ENCODE measurements around the gene GALR2.
"Not testable (repeated sequence)": the region's sequence is repeated elsewhere in the genome, so short reads cannot be mapped to it uniquely, and the experiment has no call there.

GALR2 gene

DNA sequence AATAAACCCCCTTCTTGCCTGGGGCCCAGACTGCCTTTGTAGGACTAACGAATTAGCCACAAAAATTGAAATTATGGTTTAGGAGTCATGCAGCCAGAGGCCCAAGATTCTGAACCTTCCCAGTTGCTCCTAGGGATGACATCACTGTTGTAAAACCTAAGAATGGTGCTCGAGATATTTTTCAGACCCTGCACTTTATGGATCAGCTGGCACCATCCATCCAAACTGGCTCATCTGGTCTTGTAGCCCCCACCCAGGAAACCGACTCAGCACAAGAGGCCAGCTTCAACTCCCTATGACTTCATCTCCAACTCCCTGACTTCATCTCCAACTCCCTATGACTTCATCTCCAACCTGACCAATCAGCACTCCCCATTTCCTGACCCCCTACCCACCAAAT is 36.5 kb upstream of the GALR2 start:
- TF ChIP-seq, protein P1, sequence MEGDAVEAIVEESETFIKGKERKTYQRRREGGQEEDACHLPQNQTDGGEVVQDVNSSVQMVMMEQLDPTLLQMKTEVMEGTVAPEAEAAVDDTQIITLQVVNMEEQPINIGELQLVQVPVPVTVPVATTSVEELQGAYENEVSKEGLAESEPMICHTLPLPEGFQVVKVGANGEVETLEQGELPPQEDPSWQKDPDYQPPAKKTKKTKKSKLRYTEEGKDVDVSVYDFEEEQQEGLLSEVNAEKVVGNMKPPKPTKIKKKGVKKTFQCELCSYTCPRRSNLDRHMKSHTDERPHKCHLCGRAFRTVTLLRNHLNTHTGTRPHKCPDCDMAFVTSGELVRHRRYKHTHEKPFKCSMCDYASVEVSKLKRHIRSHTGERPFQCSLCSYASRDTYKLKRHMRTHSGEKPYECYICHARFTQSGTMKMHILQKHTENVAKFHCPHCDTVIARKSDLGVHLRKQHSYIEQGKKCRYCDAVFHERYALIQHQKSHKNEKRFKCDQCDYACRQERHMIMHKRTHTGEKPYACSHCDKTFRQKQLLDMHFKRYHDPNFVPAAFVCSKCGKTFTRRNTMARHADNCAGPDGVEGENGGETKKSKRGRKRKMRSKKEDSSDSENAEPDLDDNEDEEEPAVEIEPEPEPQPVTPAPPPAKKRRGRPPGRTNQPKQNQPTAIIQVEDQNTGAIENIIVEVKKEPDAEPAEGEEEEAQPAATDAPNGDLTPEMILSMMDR (IDR thresholded peaks at IDR 0.05; ENCODE audit: low read length) = no peak
- TF ChIP-seq EZH2 (IDR thresholded peaks at IDR 0.05; ENCODE audit: borderline replicate concordance, low read length) = no peak
- no peak overlapping the region for H2AFZ ChIP-seq (ENCODE audit: low read length)

DNA sequence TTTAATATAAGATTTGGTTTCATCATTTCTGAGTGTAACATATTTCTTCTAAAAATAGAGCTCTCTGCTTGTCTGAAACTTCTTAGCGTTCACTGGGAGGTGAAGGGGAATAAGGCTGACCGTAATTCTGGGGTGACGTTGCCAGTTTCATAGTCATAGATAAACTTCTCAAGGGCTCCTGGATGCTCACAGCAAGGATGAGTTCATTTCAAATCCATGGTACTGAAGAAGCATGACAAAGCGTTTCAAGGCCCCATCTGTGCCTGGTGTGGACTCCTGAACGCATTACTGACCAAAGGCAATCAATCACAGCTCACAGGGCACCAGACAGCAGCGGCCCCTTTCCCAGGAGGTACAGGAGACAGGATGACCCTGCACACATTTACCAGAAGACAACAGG is 35.5 kb upstream of the GALR2 start:
- no peak for TF ChIP-seq EZH2 (IDR thresholded peaks at IDR 0.05; ENCODE audit: borderline replicate concordance, low read length)
- TF ChIP-seq, protein P1 (IDR thresholded peaks at IDR 0.05; ENCODE audit: low read length) = no peak
- Histone ChIP-seq H3K9me2 (ENCODE audit: low read depth, low read length) (no peaks in the 10 kb centered on the region), H3K4me3 (ENCODE audit: low read depth, low read length, poor library complexity, severe bottlenecking) (no peak overlapping the region), H2AFZ (ENCODE audit: low read length) (no peak overlapping the region), H3K4me1 (ENCODE audit: insufficient read depth, low read length, severe bottlenecking) (no peaks in the 10 kb centered on the region), H3K9me3 (ENCODE audit: low read length) (no peaks in the 10 kb centered on the region), H4K20me1 (ENCODE audit: insufficient read depth, low read length) (no peaks in the 10 kb centered on the region), H3K36me3 (ENCODE audit: insufficient read depth, low read length) (peaks cover 51% of the 10 kb centered on the region), H3K9ac (ENCODE audit: low read length) (no peak overlapping the region), H3K27me3 (ENCODE audit: insufficient read depth, low read length) (no peaks in the 10 kb centered on the region), H3F3A (ENCODE audit: insufficient read depth, low read length) (no peaks in the 10 kb centered on the region), H3K79me2 (ENCODE audit: insufficient read depth, low read length) (no peaks in the 10 kb centered on the region), H3K27ac (ENCODE audit: low read depth, low read length, poor library complexity, severe bottlenecking) (no peak overlapping the region), H3K4me2 (ENCODE audit: low read length) (no peak overlapping the region)

More for the DNA sequence above, 36.5 kb upstream of the GALR2 start:
- Histone ChIP-seq H3K4me1 (ENCODE audit: insufficient read depth, low read length, severe bottlenecking) (no peaks in the 10 kb centered on the region), H3K27me3 (ENCODE audit: insufficient read depth, low read length) (no peaks in the 10 kb centered on the region), H3K4me2 (ENCODE audit: low read length) (no peak overlapping the region), H3K27ac (ENCODE audit: low read depth, low read length, poor library complexity, severe bottlenecking) (no peak overlapping the region), H3K4me3 (ENCODE audit: low read depth, low read length, poor library complexity, severe bottlenecking) (no peak overlapping the region), H3K9ac (ENCODE audit: low read length) (no peak overlapping the region), H3K9me3 (ENCODE audit: low read length) (no peaks in the 10 kb centered on the region), H3F3A (ENCODE audit: insufficient read depth, low read length) (no peaks in the 10 kb centered on the region), H3K79me2 (ENCODE audit: insufficient read depth, low read length) (no peaks in the 10 kb centered on the region), H3K9me2 (ENCODE audit: low read depth, low read length) (no peaks in the 10 kb centered on the region), H4K20me1 (ENCODE audit: insufficient read depth, low read length) (no peaks in the 10 kb centered on the region), H3K36me3 (ENCODE audit: insufficient read depth, low read length) (peaks cover 41% of the 10 kb centered on the region)

DNA sequence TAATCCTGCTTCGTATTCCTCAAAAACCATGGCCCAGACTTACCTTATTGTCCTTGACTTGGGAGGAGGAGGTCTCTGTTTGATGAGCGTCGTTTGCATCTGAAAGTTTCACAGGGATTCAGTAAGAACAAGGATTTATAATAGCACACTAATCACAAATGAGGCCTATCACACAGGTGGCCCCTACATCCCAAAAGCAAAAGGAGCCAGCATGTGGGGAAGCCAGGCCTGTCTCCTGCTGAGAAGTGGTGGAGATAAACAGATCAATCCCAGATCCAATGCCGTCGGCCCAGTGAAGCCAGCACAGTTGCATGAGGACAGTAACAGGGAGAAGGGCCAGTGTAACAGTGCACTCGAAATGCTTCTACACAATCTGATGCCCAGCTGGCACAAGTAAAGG is 34.2 kb upstream of the GALR2 start:
- Histone ChIP-seq H4K20me1 (ENCODE audit: insufficient read depth, low read length) (no peaks in the 10 kb centered on the region), H3K9me2 (ENCODE audit: low read depth, low read length) (no peaks in the 10 kb centered on the region), H3K4me3 (ENCODE audit: low read depth, low read length, poor library complexity, severe bottlenecking) (no peak overlapping the region), H3K4me2 (ENCODE audit: low read length) (no peak overlapping the region), H3F3A (ENCODE audit: insufficient read depth, low read length) (no peaks in the 10 kb centered on the region), H3K4me1 (ENCODE audit: insufficient read depth, low read length, severe bottlenecking) (no peaks in the 10 kb centered on the region), H3K79me2 (ENCODE audit: insufficient read depth, low read length) (no peaks in the 10 kb centered on the region), H3K36me3 (ENCODE audit: insufficient read depth, low read length) (peaks cover 64% of the 10 kb centered on the region), H3K9me3 (ENCODE audit: low read length) (no peaks in the 10 kb centered on the region), H3K9ac (ENCODE audit: low read length) (no peak overlapping the region), H3K27ac (ENCODE audit: low read depth, low read length, poor library complexity, severe bottlenecking) (no peak overlapping the region), H2AFZ (ENCODE audit: low read length) (no peak overlapping the region), H3K27me3 (ENCODE audit: insufficient read depth, low read length) (no peaks in the 10 kb centered on the region)
- no peak for TF ChIP-seq EZH2 (IDR thresholded peaks at IDR 0.05; ENCODE audit: borderline replicate concordance, low read length)
- TF ChIP-seq, protein P1 (IDR thresholded peaks at IDR 0.05; ENCODE audit: low read length) = no peak

DNA sequence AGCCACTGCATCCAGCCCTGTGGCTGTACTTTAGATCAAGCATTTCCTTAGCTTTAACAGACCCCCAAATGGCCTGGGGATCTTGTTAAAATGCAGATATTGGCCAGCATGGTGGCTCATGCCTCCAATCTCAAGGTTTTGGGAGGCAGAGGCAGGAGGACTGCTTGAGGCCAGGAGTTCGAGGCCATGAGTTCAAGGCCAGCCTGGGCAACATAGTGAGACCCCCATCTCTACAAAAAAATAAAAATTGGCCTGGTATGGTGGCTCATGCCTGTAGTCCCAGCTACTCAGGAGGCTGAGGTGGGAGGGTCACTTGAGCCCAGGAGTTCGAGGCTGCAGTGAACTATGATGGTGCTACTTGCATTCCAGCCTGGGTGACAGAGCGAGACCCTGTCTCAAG is 31.7 kb upstream of the GALR2 start:
- H3K27me3 ChIP-seq (ENCODE audit: insufficient read depth, low read length); H3F3A ChIP-seq (ENCODE audit: insufficient read depth, low read length); H3K9me2 ChIP-seq (ENCODE audit: low read depth, low read length); H2AFZ ChIP-seq (ENCODE audit: low read length); H3K4me1 ChIP-seq (ENCODE audit: insufficient read depth, low read length, severe bottlenecking); H4K20me1 ChIP-seq (ENCODE audit: insufficient read depth, low read length); H3K4me3 ChIP-seq (ENCODE audit: low read depth, low read length, poor library complexity, severe bottlenecking); H3K79me2 ChIP-seq (ENCODE audit: insufficient read depth, low read length); H3K27ac ChIP-seq (ENCODE audit: low read depth, low read length, poor library complexity, severe bottlenecking); H3K9me3 ChIP-seq (ENCODE audit: low read length); H3K9ac ChIP-seq (ENCODE audit: low read length); H3K4me2 ChIP-seq (ENCODE audit: low read length): not testable (repeated sequence)
- H3K36me3 ChIP-seq (ENCODE audit: insufficient read depth, low read length) = peaks cover 86% of the 10 kb centered on the region

DNA sequence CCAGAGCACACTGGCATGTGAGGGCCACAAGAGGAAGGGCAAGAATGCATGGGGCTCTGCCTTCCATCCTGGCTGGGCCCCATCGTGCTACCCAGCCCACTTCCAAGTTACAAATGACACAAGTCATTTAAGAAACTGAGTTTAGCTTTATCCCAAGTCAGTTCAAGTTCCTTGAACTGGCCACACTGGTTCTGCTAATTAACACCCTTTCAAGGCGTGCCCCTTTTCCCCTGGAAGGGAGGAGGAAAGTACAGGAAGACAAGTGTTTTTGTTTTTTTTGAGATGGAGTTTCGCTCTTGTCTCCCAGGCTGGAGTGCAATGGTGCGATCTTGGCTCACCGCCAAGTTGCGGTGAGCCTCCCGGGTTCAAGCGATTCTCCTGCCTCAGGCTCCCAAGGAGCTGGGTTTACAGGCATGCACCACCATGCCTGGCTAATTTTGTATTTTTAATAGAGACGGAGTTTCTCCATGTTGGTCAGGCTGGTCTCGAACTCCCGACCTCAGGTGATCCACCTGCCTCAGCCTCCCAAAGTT is 30.0 kb upstream of the GALR2 start:
- H3K9me3 ChIP-seq (ENCODE audit: low read length); H3K4me1 ChIP-seq (ENCODE audit: insufficient read depth, low read length, severe bottlenecking); H4K20me1 ChIP-seq (ENCODE audit: insufficient read depth, low read length); H2AFZ ChIP-seq (ENCODE audit: low read length); H3K27me3 ChIP-seq (ENCODE audit: insufficient read depth, low read length); H3F3A ChIP-seq (ENCODE audit: insufficient read depth, low read length); H3K9ac ChIP-seq (ENCODE audit: low read length); H3K4me3 ChIP-seq (ENCODE audit: low read depth, low read length, poor library complexity, severe bottlenecking); H3K9me2 ChIP-seq (ENCODE audit: low read depth, low read length); H3K27ac ChIP-seq (ENCODE audit: low read depth, low read length, poor library complexity, severe bottlenecking); H3K4me2 ChIP-seq (ENCODE audit: low read length); H3K79me2 ChIP-seq (ENCODE audit: insufficient read depth, low read length): not testable (repeated sequence)
- peaks cover 88% of the 10 kb centered on the region for H3K36me3 ChIP-seq (ENCODE audit: insufficient read depth, low read length)
